ENCODE measurements around the gene OR56A5.

DNA sequence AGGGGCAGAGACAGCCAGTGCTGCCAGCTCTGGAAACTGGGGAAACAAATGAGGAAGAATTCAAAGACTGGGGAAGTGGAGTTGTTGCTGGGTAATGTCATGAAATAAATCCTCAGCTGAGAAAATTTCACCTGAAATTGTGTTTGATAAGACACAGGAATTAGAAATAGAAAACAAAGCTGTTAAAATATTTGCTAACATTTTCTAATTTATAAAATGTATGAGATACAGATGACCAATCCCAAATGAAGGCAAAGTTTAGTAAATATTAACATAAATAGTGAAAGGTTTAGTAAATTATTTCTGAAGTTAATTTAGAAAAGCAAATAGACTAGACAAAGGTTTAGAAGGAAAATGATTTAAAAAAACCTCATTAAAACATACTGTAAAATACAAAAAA lies at the start of gene OR56A5:
- TF ChIP-seq, protein P1, sequence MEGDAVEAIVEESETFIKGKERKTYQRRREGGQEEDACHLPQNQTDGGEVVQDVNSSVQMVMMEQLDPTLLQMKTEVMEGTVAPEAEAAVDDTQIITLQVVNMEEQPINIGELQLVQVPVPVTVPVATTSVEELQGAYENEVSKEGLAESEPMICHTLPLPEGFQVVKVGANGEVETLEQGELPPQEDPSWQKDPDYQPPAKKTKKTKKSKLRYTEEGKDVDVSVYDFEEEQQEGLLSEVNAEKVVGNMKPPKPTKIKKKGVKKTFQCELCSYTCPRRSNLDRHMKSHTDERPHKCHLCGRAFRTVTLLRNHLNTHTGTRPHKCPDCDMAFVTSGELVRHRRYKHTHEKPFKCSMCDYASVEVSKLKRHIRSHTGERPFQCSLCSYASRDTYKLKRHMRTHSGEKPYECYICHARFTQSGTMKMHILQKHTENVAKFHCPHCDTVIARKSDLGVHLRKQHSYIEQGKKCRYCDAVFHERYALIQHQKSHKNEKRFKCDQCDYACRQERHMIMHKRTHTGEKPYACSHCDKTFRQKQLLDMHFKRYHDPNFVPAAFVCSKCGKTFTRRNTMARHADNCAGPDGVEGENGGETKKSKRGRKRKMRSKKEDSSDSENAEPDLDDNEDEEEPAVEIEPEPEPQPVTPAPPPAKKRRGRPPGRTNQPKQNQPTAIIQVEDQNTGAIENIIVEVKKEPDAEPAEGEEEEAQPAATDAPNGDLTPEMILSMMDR (IDR thresholded peaks at IDR 0.05), result no peak
- no peak for TF ChIP-seq POLR2A (IDR thresholded peaks at IDR 0.05)
